ENCODE measurements around the gene XPNPEP1. TPM values are rescaled to one million over a fixed set of nuclear protein-coding genes. Genes with fewer than 3 reads are reported as not detected.

XPNPEP1 gene
- total RNA-seq (2021), result 64.4 and 71.3 TPM in 2 replicates
- long read RNA-seq, transcript XPNPEP1-218 (21 exons, 2,539 nt), result major isoform, 274 of 440 reads
- long read RNA-seq, transcript XPNPEP1-201 (20 exons, 2,467 nt), result minor isoform, 8 of 440 reads
- long read RNA-seq, partial matches to known transcripts, result 30 of 440 reads
- long read RNA-seq, other reads (novel, unspliced or antisense), result 122 of 440 reads

GRCh38 chr10:109922976-109923921, at the start of gene XPNPEP1:
Gene XPNPEP1, minus strand, starts transcription at chr10:109923511. Its CDS starts 78 bp downstream, at chr10:109923433.
- H3K27ac Mint-ChIP-seq, result peak within 1 kb of the TSS in 2 of 3 experiments; percentile 35 to 89; a peak in 3 of 7 replicates

More at GRCh38 chr10:109922976-109923921, at the start of gene XPNPEP1:
- Histone ChIP-seq H3K18ac (ENCODE audit: insufficient read length, low read depth, low read length) (peak within 1 kb of the TSS; percentile 18), H3K79me2 (ENCODE audit: insufficient read depth, low read length) (no peaks in the 10 kb centered on the region), H4K8ac (replicated peaks; ENCODE audit: insufficient read length, low read depth, low read length) (no peak within 1 kb of the TSS), H2BK5ac (ENCODE audit: insufficient read length, low read length) (no peak within 1 kb of the TSS), H3K23me2 (ENCODE audit: insufficient read length, low read depth, low read length, poor library complexity, severe bottlenecking) (peaks cover 8% of the 10 kb centered on the region), H3K4me2 (ENCODE audit: insufficient read depth, insufficient read length, low read length) (peak within 1 kb of the TSS; percentile 73), H2AFZ (ENCODE audit: low read length) (no peak within 1 kb of the TSS), H4K20me1 (ENCODE audit: control insufficient read depth, insufficient read depth, insufficient read length) (no peaks in the 10 kb centered on the region), H4K91ac (ENCODE audit: insufficient read length, low read depth, low read length) (no peak within 1 kb of the TSS), H3K56ac (ENCODE audit: insufficient read length, low read depth, low read length) (no peak within 1 kb of the TSS), H2BK120ac (ENCODE audit: low read depth, low read length, poor library complexity, severe bottlenecking) (no peak within 1 kb of the TSS), H2BK15ac (ENCODE audit: low read depth, low read length) (no peak within 1 kb of the TSS; the same call in 1 of the 2 replicates), H2BK12ac (ENCODE audit: insufficient read length, low read depth, low read length) (no peak within 1 kb of the TSS), H3K79me1 (ENCODE audit: insufficient read depth, low read depth, low read length, poor library complexity, severe bottlenecking) (peaks cover 2% of the 10 kb centered on the region), H2BK20ac (ENCODE audit: low read depth, low read length, poor library complexity, severe bottlenecking) (no peak within 1 kb of the TSS), H4K5ac (ENCODE audit: insufficient read length, low read depth, low read length) (no peak within 1 kb of the TSS), H3K4me1 (ENCODE audit: insufficient read depth, low read length) (peaks cover 14% of the 10 kb centered on the region; the same call in 1 of the 2 replicates), H3T11ph (ENCODE audit: low read length) (no peak within 1 kb of the TSS), H3K9me3 (ENCODE audit: control insufficient read depth, low read depth, low read length) (no peaks in the 10 kb centered on the region), H3K27ac (ENCODE audit: insufficient read length, low read depth, low read length) (no peak within 1 kb of the TSS), H2AK5ac (ENCODE audit: insufficient read length, low read length) (no peak within 1 kb of the TSS), H3K14ac (ENCODE audit: insufficient read depth, low read length) (peak within 1 kb of the TSS; percentile 86), H3K9ac (ENCODE audit: extremely low read depth, insufficient read length, low read length) (peak within 1 kb of the TSS; percentile 73), H3K4ac (ENCODE audit: low read depth, low read length) (no peak within 1 kb of the TSS), H3K27me3 (ENCODE audit: insufficient read depth, low read length) (0 out of 2 replicates have a peak, but pooled peaks cover 2% of the 10 kb centered on the region), H3K23ac (ENCODE audit: insufficient read length, low read depth, low read length) (no peak within 1 kb of the TSS)
- Mint-ChIP-seq H3K36me3 (ENCODE audit: insufficient read depth in 1 of 3, low read depth in 3 of 3) (peaks cover 0 to 10% (median 0%) of the 10 kb centered on the region in 3 experiments; a peak in 3 of 7 replicates), H3K4me3 (peak within 1 kb of the TSS; percentile 79 to 87), H3K27me3 (ENCODE audit: low read depth) (peaks cover 7% of the 10 kb centered on the region), H3K9me3 (no peaks in the 10 kb centered on the region; a peak in 3 of 5 replicates), H3K4me1 (peaks cover 38 to 46% of the 10 kb centered on the region in 2 experiments)
- DNase-seq, result peak; percentile 81
- no peak for TF ChIP-seq CTCF (conservative IDR thresholded peaks at IDR 0.05)
- no CpG with 5 or more reads among the region's 105 CpGs for WGBS (ENCODE audit: extremely low coverage, insufficient read length, low lambda C conversion rate)

All from H9 (cell line).